Right lobe of liver (tissue), 6 donors: ENCODE measurements around the gene ASPHD2. TPM values are rescaled to one million over a fixed set of nuclear protein-coding genes. Genes with fewer than 3 reads are reported as not detected.

ENCODE experiments used
- ATAC-seq, 4 donors: fragments of 200-7000 bp; cut with Tn5 transposase; one replicate each; pipeline ENCODE4 v1.9.1; 2020; ENCODE audit warnings: mild to moderate bottlenecking in 4 of 4, moderate library complexity in 4 of 4
- DNase-seq, 3 donors: peaks; one replicate each; pipeline ENCODE4 v3.0.0-alpha.2; 2020
- H3K27ac ChIP-seq, 3 donors: fragments of 200-600 bp; one replicate each; pipeline ENCODE4 v1.8.0; 2022
- H3K27me3 ChIP-seq, 2 donors: fragments of 200-600 bp; one replicate each; pipeline ENCODE4 v1.8.0; 2022
- H3K36me3 ChIP-seq, 4 donors: fragments of 200-600 bp; sonication (generic) in 1 of 4; one replicate each; pipeline versions ENCODE4 v1.5.1 to v1.8.0; 2017 to 2022; ENCODE audit warnings: control low read depth in 1 of 4
- H3K4me1 ChIP-seq, 4 donors: fragments of 200-600 bp; sonication (generic) in 1 of 4; one replicate each; pipeline versions ENCODE4 v1.5.1 to v1.8.0; 2017 to 2022; ENCODE audit warnings: control low read depth in 1 of 4
- H3K4me3 ChIP-seq, 3 donors: fragments of 200-600 bp; one replicate each; pipeline ENCODE4 v1.8.0; 2022
- H3K9me3 ChIP-seq, 4 donors: fragments of 200-600 bp; sonication (generic) in 1 of 4; one replicate each; pipeline versions ENCODE4 v1.5.1 to v1.8.0; 2017 to 2022; ENCODE audit warnings: control low read depth in 1 of 4
- CTCF ChIP-seq, 4 donors: fragments of 200-600 bp in 3 of 4; fragments of 450-650 bp in 1 of 4; IDR thresholded peaks; one replicate each; pipeline versions ENCODE4 v1.5.1 to v1.8.0; 2016 to 2022; ENCODE audit warnings: antibody characterized with exemption in 4 of 4, mild to moderate bottlenecking in 2 of 4
- POLR2A ChIP-seq: fragments of 450-650 bp; IDR thresholded peaks from one replicate; pipeline ENCODE4 v1.6.1; 2017; ENCODE audit warnings: antibody characterized with exemption, mild to moderate bottlenecking
- WGBS: methylation state at CpG from one replicate; pipeline ENCODE4 v1.1.6; 2018; ENCODE audit warnings: low coverage, low lambda C conversion rate; ENCODE audit not compliant: insufficient coverage; ENCODE audit errors: missing lambda C conversion rate; 5-methylcytosine and 5-hydroxymethylcytosine counted together
- intact Hi-C, 2 donors: fragments of 100-400 bp; cut with DNase I; formaldehyde crosslinking; loops; one replicate each; pipeline versions ENCODE4 v1.11.2 to v1.14.1; 2022
- total RNA-seq, 6 experiments: library from RNA; depleted of rRNA in 2 of 6; stranded (reverse); fragments of >200 nt in 2 of 6; fragmentation: NEBNext Ultra II Directional in 3 of 6; extraction: Animal tissue kit (Norgen Biotek cat#: 25700) in 3 of 6; gene quantifications; one replicate each; pipeline versions ENCODE4 v1.1.0 to v1.2.4, GENCODE V29; 2016 to 2023
- donor health status: DM: no; HTN: yes; CAD: no.
- donor health status: DM: no; HTN: no; CAD: no.
- donor health status: DM: no; HTN: no; CAD: no.
- donor health status: DM: no; HTN: yes; CAD: no.
- donor health status: DM: no; HTN: yes; CAD: no.

The ASPHD2 gene
- total RNA-seq, 6 experiments from 2014 or later, result 0.07 to 0.38 (median 0.12) TPM; not detected in 3

- peak; percentile 36 to 79 (median 72) for ATAC-seq
Measured at GRCh38 chr22:26463101-26463661, 34.1 kb downstream of the ASPHD2 start.

GRCh38 chr22:26463688-26464087 lies 34.6 kb downstream of the ASPHD2 start:
- Histone ChIP-seq H3K9me3 (no peaks in the 10 kb centered on the region), H3K27ac (no peak overlapping the region), H3K4me3 (no peak overlapping the region), H3K36me3 (peaks cover 0 to 55% (median 17%) of the 10 kb centered on the region in 4 donors), H3K4me1 (peaks cover 0 to 9% (median 0%) of the 10 kb centered on the region in 4 donors), H3K27me3 (no peaks in the 10 kb centered on the region)
- WGBS, result 60% methylated on average over 1 of the region's 9 CpGs
- peak; percentile 16 to 39 (median 21) for ATAC-seq
- DNase-seq, result no peak
- no peak for TF ChIP-seq CTCF (IDR thresholded peaks at IDR 0.05)
- TF ChIP-seq POLR2A, result no peak
- intact Hi-C loops, result no loop called here

More at GRCh38 chr22:26463101-26463661, 34.1 kb downstream of the ASPHD2 start:
- Histone ChIP-seq H3K36me3 (peaks cover 0 to 52% (median 17%) of the 10 kb centered on the region in 4 donors), H3K27ac (no peak overlapping the region), H3K27me3 (no peaks in the 10 kb centered on the region), H3K9me3 (no peaks in the 10 kb centered on the region), H3K4me1 (peaks cover 0 to 9% (median 0%) of the 10 kb centered on the region in 4 donors), H3K4me3 (no peak overlapping the region)
- DNase-seq, result peak in 1 of 3 donors; percentile 34
- TF ChIP-seq POLR2A, result no peak
- no peak for TF ChIP-seq CTCF (IDR thresholded peaks at IDR 0.05)
- 57% methylated on average over 4 of the region's 10 CpGs for WGBS
- intact Hi-C loops, result no loop called here

- DNase-seq (no peak), ATAC-seq (peak in 2 of 4 donors; percentile 12 to 32)
- Histone ChIP-seq H3K4me3 (no peak overlapping the region), H3K4me1 (peaks cover 0 to 9% (median 0%) of the 10 kb centered on the region in 4 donors), H3K36me3 (peaks cover 0 to 61% (median 19%) of the 10 kb centered on the region in 4 donors), H3K9me3 (no peaks in the 10 kb centered on the region), H3K27ac (no peak overlapping the region), H3K27me3 (no peaks in the 10 kb centered on the region)
- WGBS, result no CpG with 5 or more reads among the region's 7 CpGs
- TF ChIP-seq CTCF (IDR thresholded peaks at IDR 0.05) (no peak), POLR2A (no peak)
- intact Hi-C loops, result no loop called here
Measured at GRCh38 chr22:26464312-26464711, 35.3 kb downstream of the ASPHD2 start.

- Histone ChIP-seq H3K4me1 (peaks cover 0 to 9% (median 0%) of the 10 kb centered on the region in 4 donors), H3K27ac (no peak overlapping the region), H3K4me3 (no peak overlapping the region), H3K27me3 (no peaks in the 10 kb centered on the region), H3K9me3 (no peaks in the 10 kb centered on the region), H3K36me3 (peaks cover 3 to 77% (median 28%) of the 10 kb centered on the region in 4 donors)
- ATAC-seq (no peak), DNase-seq (no peak)
- TF ChIP-seq CTCF (IDR thresholded peaks at IDR 0.05) (no peak), POLR2A (no peak)
- intact Hi-C loops, result no loop called here
- 83% methylated on average over 3 of the region's 5 CpGs for WGBS
Measured at GRCh38 chr22:26466196-26466595, 37.1 kb downstream of the ASPHD2 start.
